K562 (cell line): ENCODE results near the gene CDC123. TPM values are rescaled to one million over a fixed set of nuclear protein-coding genes. Genes with fewer than 3 reads are reported as not detected.

Experiments used
- BRCA1 ChIP-seq, 2 experiments: fragments of 450-650 bp in 1 of 2; sonication (generic) in 1 of 2; formaldehyde crosslinking in 1 of 2; IDR thresholded peaks; 2 replicates each; pipeline versions ENCODE4 v1.5.0 to v1.6.1; 2017 to 2020; ENCODE audit warnings: mild to moderate bottlenecking in 1 of 2, missing genetic modification reagents in 1 of 2
- E2F4 ChIP-seq: sonication (generic); formaldehyde crosslinking; IDR thresholded peaks from 2 replicates; pipeline ENCODE4 v1.8.0; 2022; ENCODE audit warnings: mild to moderate bottlenecking, low read depth, missing genetic modification reagents
- EZH2 ChIP-seq: IDR thresholded peaks from 2 replicates; pipeline ENCODE4 v1.6.1; 2012; ENCODE audit warnings: low read depth, mild to moderate bottlenecking, inconsistent platforms, low read length, borderline replicate concordance
- HCFC1 ChIP-seq: IDR thresholded peaks from 2 replicates; pipeline ENCODE4 v1.6.1; 2012; ENCODE audit warnings: low read depth, low read length, improper control_type of control experiment
- HDAC2 ChIP-seq: fragments of 450-650 bp; IDR thresholded peaks from 2 replicates; pipeline ENCODE4 v1.6.1; 2016; ENCODE audit warnings: mild to moderate bottlenecking
- HNRNPL ChIP-seq: fragments of 200-400 bp; formaldehyde crosslinking; IDR thresholded peaks from 2 replicates; pipeline ENCODE4 v1.6.1; 2017; ENCODE audit warnings: low read depth, mild to moderate bottlenecking, low read length
- KAT8 ChIP-seq: fragments of 450-650 bp; IDR thresholded peaks from 2 replicates; pipeline ENCODE4 v1.6.1; 2016; ENCODE audit warnings: low read depth, mild to moderate bottlenecking
- KLF1 ChIP-seq: fragments of 450-650 bp; IDR thresholded peaks from 2 replicates; pipeline ENCODE4 v1.6.1; 2016; ENCODE audit warnings: missing genetic modification characterization, missing compliant biosample characterization
- MYNN ChIP-seq, 2 experiments: sonication (generic); formaldehyde crosslinking in 1 of 2; IDR thresholded peaks; 2 replicates each; pipeline versions ENCODE4 v1.5.0 to v1.6.1; 2016 to 2020; ENCODE audit warnings: antibody characterized with exemption in 1 of 2, missing genetic modification reagents in 1 of 2
- PCBP2 ChIP-seq: fragments of 200-400 bp; formaldehyde crosslinking; IDR thresholded peaks from 2 replicates; pipeline ENCODE4 v1.6.1; 2018; ENCODE audit warnings: low read length, low read depth, mild to moderate bottlenecking, moderate library complexity; ENCODE audit not compliant: poor library complexity, severe bottlenecking
- PHF8 ChIP-seq: fragments of 200-600 bp; sonication (generic); IDR thresholded peaks from 2 replicates; pipeline ENCODE4 v1.6.1; 2012; ENCODE audit warnings: mixed run types, mild to moderate bottlenecking, inconsistent platforms, low read length, moderate library complexity, borderline replicate concordance
- POLR2A ChIP-seq: fragments of 450-650 bp; conservative IDR thresholded peaks from 2 replicates; pipeline ENCODE4 v1.6.1; 2016
- RB1 ChIP-seq: fragments of 450-650 bp; IDR thresholded peaks from 2 replicates; pipeline ENCODE4 v1.6.1; 2017; ENCODE audit warnings: low read depth, mild to moderate bottlenecking
- SMARCC2 ChIP-seq: fragments of 450-650 bp; IDR thresholded peaks from 2 replicates; pipeline ENCODE4 v1.6.1; 2017; ENCODE audit warnings: antibody characterized with exemption, moderate library complexity, mild to moderate bottlenecking, low read depth
- ZNF224 ChIP-seq: sonication (generic); formaldehyde crosslinking; IDR thresholded peaks from 2 replicates; pipeline ENCODE4 v1.8.0; 2022; ENCODE audit warnings: mild to moderate bottlenecking, missing genetic modification reagents
- polyA plus RNA-seq, 8 experiments: library from polyadenylated mRNA; depleted of rRNA in 4 of 8; stranded (reverse) in 5 of 8; unstranded in 3 of 8; fragments of >200 nt; fragmentation: Nextera tagmentation in 2 of 8; fragmentation: Illumina TruSeq in 1 of 8; extraction: Ambion mirVana in 2 of 8; extraction: Trizol in 1 of 8; gene quantifications; 2 replicates each; pipeline versions ENCODE4 v1.2.1 to v1.2.3, GENCODE V29; 2011 to 2014; ENCODE audit warnings: inconsistent platforms in 1 of 8, missing spikeins in 1 of 8
- total RNA-seq, 7 experiments: library from RNA; depleted of rRNA in 6 of 7; stranded (reverse); fragments of >200 nt in 6 of 7; fragmentation: Illumina TruSeq in 2 of 7; extraction: Trizol in 2 of 7; gene quantifications; 2 replicates each; pipeline versions ENCODE4 v1.2.1 to v1.2.3, GENCODE V29; 2011 to 2021; ENCODE audit warnings: low replicate concordance in 1 of 7
- TF ChIP-seq, protein P1 (sequence below): fragments of 250-450 bp; sonication (Bioruptor Pico); IDR thresholded peaks from 2 replicates; pipeline ENCODE4 v1.4.0; 2020; ENCODE audit warnings: borderline replicate concordance
- TF ChIP-seq, protein P2 (sequence below): sonication (generic); formaldehyde crosslinking; IDR thresholded peaks from 2 replicates; pipeline ENCODE4 v1.8.0; 2023; ENCODE audit warnings: mild to moderate bottlenecking, missing genetic modification reagents
- TF ChIP-seq, protein P3 (sequence below), 2 experiments: fragments of 450-650 bp in 1 of 2; sonication (generic) in 1 of 2; formaldehyde crosslinking in 1 of 2; IDR thresholded peaks in 1 of 2; conservative IDR thresholded peaks in 1 of 2; 2 replicates each; pipeline versions ENCODE4 v1.6.1 to v1.8.1; 2016 to 2023; ENCODE audit warnings: mild to moderate bottlenecking in 2 of 2, moderate library complexity in 2 of 2, inconsistent platforms in 1 of 2, missing genetic modification reagents in 1 of 2
- TF ChIP-seq, protein P4 (sequence below): fragments of 250-450 bp; sonication (Bioruptor Pico); IDR thresholded peaks from 2 replicates; pipeline ENCODE4 v1.5.0; 2020; ENCODE audit warnings: mild to moderate bottlenecking
- TF ChIP-seq, protein P5 (sequence below): fragments of 450-650 bp; conservative IDR thresholded peaks from 2 replicates; pipeline ENCODE4 v1.6.1; 2016; ENCODE audit warnings: missing genetic modification characterization, low read depth, mild to moderate bottlenecking, control low read depth, missing compliant biosample characterization

CDC123 gene
- total and polyA plus RNA-seq, 9 of the 15 experiments (the other 6 are each of a cell fraction or from before 2014, with no cell fraction given) = 137 to 288 (median 175) TPM

GRCh38 chr10:12208460-12208859 lies 12.5 kb downstream of the CDC123 start (continued):
- TF ChIP-seq, protein P1, sequence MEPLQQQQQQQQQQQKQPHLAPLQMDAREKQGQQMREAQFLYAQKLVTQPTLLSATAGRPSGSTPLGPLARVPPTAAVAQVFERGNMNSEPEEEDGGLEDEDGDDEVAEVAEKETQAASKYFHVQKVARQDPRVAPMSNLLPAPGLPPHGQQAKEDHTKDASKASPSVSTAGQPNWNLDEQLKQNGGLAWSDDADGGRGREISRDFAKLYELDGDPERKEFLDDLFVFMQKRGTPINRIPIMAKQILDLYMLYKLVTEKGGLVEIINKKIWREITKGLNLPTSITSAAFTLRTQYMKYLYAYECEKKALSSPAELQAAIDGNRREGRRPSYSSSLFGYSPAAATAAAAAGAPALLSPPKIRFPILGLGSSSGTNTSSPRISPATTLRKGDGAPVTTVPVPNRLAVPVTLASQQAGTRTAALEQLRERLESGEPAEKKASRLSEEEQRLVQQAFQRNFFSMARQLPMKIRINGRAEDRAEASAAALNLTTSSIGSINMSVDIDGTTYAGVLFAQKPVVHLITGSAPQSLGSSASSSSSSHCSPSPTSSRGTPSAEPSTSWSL (CRISPR knock-in tag) = no peak
- TF ChIP-seq, protein P2, sequence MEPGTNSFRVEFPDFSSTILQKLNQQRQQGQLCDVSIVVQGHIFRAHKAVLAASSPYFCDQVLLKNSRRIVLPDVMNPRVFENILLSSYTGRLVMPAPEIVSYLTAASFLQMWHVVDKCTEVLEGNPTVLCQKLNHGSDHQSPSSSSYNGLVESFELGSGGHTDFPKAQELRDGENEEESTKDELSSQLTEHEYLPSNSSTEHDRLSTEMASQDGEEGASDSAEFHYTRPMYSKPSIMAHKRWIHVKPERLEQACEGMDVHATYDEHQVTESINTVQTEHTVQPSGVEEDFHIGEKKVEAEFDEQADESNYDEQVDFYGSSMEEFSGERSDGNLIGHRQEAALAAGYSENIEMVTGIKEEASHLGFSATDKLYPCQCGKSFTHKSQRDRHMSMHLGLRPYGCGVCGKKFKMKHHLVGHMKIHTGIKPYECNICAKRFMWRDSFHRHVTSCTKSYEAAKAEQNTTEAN = no peak
- TF ChIP-seq HDAC2 (peak; percentile 44; the same call in 1 of the 2 replicates), HNRNPL (no peak), KAT8 (no peak), SMARCC2 (no peak; the same call in 1 of the 2 replicates), HCFC1 (no peak), POLR2A (no peak), ZNF224 (CRISPR knock-in tag) (no peak), BRCA1 (IDR thresholded peaks at IDR 0.05) (no peak), BRCA1 (CRISPR knock-in tag; IDR thresholded peaks at IDR 0.05) (no peak), PCBP2 (no peak), EZH2 (no peak), MYNN (IDR thresholded peaks at IDR 0.05) (peak; percentile 54; the same call in 1 of the 2 replicates), MYNN (CRISPR knock-in tag; IDR thresholded peaks at IDR 0.05) (no peak), RB1 (no peak), E2F4 (CRISPR knock-in tag) (no peak), PHF8 (no peak), KLF1 (tag) (no peak)
- TF ChIP-seq, protein P3, sequence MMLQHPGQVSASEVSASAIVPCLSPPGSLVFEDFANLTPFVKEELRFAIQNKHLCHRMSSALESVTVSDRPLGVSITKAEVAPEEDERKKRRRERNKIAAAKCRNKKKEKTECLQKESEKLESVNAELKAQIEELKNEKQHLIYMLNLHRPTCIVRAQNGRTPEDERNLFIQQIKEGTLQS (IDR thresholded peaks at IDR 0.05) = no peak
- TF ChIP-seq, protein P3 (CRISPR knock-in tag; conservative IDR thresholded peaks at IDR 0.05) = no peak
- TF ChIP-seq, protein P4, sequence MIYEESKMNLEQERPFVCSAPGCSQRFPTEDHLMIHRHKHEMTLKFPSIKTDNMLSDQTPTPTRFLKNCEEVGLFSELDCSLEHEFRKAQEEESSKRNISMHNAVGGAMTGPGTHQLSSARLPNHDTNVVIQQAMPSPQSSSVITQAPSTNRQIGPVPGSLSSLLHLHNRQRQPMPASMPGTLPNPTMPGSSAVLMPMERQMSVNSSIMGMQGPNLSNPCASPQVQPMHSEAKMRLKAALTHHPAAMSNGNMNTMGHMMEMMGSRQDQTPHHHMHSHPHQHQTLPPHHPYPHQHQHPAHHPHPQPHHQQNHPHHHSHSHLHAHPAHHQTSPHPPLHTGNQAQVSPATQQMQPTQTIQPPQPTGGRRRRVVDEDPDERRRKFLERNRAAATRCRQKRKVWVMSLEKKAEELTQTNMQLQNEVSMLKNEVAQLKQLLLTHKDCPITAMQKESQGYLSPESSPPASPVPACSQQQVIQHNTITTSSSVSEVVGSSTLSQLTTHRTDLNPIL (CRISPR knock-in tag) = no peak
- TF ChIP-seq, protein P5, sequence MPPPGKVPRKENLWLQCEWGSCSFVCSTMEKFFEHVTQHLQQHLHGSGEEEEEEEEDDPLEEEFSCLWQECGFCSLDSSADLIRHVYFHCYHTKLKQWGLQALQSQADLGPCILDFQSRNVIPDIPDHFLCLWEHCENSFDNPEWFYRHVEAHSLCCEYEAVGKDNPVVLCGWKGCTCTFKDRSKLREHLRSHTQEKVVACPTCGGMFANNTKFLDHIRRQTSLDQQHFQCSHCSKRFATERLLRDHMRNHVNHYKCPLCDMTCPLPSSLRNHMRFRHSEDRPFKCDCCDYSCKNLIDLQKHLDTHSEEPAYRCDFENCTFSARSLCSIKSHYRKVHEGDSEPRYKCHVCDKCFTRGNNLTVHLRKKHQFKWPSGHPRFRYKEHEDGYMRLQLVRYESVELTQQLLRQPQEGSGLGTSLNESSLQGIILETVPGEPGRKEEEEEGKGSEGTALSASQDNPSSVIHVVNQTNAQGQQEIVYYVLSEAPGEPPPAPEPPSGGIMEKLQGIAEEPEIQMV (tag) = no peak
